NCI-H524 treated with DMSO at 0.1 percent for 48 hours (cell line): Measurements from ENCODE around the gene CYP27C1.
A peak's percentile ranks its signal among the peaks of the same experiment; 100 is the strongest.
"Not testable (repeated sequence)": the region's sequence is repeated elsewhere in the genome, so short reads cannot be mapped to it uniquely, and the experiment has no call there.

Experiments
- DNase-seq: peaks from one replicate; lab custom pipeline; 2025; lab: John Stamatoyannopoulos, UW

Gene CYP27C1, protein sequence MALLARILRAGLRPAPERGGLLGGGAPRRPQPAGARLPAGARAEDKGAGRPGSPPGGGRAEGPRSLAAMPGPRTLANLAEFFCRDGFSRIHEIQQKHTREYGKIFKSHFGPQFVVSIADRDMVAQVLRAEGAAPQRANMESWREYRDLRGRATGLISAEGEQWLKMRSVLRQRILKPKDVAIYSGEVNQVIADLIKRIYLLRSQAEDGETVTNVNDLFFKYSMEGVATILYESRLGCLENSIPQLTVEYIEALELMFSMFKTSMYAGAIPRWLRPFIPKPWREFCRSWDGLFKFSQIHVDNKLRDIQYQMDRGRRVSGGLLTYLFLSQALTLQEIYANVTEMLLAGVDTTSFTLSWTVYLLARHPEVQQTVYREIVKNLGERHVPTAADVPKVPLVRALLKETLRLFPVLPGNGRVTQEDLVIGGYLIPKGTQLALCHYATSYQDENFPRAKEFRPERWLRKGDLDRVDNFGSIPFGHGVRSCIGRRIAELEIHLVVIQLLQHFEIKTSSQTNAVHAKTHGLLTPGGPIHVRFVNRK

DNA sequence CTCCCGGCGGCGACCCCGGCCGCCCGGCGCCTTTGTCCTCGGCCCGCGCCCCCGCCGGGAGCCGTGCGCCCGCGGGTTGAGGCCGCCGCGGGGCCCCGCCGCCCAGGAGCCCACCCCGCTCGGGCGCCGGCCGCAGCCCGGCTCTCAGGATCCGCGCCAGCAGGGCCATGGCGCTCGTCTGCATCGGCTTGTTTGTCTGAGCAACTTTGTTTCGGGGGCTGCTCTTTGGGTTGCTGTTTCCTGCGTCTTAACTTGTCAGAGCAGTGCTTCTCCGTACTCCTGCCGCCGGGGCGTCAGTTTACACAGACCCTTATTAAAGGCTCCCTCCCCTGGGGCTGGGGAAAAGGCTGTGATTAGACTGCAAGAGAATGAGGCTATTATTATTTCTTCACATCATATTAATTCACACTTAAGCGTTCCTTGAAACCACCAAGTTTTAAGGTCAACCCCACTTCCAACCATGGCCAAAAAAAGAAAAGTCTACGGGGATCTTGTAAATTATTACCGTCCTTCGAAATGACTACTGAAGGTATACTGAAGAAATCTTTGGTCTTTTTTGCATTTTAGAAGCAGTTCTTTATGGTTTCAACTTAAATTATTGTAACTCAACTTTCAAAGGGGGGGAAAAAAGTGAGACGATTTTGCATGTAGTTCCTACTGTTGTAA is at the start of gene CYP27C1:
Gene CYP27C1 (minus strand): TSS at position 198 of the 666 bp plus-strand sequence. CDS start 29 bp downstream, at position 169.
- no peak for DNase-seq

DNA sequence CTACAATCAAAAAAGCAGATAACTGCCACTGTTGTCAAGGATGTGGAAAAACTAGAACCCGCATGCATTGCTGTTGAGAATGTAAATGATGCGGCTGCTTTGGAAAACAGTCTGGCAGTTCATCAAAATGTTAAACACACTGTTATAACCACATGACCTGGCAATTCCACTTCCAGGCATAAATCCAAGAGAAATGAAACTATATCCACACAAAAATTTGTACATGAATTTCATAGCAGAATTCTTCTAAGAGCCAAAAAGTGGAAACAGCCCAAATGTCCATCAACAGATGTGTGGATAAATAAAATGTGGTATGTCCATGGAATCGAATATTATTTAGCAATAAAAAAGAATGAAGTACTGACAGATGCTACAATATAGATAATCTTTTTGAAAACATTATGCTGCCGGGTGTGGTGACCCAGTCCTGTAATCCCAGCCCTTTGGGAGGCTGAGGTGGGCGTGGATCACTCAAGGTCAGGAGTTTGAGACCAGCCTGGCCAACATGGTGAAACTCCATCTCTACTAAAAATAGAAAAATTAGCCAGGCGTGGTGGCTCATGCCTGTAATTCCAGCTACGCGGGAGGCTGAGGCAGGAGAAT is 41.8 kb upstream of the CYP27C1 start:
- no peak for DNase-seq

DNA sequence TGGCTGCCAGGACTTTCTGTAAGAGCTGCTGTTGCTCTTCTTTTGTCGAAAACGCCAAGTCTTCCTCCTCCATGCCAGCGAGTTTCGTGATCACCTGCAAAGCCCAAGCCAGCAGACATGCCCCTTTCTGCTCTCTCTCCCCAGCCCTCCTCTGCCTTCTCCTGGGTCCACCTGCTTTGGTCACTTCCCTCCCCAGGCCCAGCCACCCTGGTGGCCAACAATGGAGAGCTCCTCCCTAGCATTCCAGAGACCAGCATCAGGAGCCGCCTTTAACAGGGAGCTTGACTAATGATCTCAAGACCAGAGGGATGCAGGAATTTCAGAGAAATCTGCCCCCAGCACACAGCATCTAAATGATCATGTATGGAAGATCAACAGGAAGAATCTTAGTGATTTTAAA is 39.3 kb upstream of the CYP27C1 start:
- DNase-seq: no peak

DNA sequence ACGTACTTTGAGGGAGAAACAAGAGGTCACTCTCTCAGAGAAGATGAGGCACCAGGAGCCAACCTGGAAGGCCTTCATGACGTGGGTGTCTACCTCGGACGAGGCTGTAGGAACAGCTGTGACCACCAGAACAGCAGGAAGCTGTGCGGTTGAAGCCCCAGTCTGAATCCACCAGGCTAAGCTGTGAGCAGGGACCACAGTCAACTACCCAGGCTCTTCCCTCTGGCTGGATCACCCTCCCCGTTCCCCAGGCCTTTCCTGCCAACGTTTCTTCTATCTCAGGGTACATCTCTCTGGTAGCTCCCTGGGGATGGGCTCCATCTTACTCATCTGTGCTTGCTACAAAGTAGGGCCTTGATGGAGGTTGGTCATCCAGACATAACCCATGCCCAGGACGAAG is 36.8 kb upstream of the CYP27C1 start:
- no peak for DNase-seq

DNA sequence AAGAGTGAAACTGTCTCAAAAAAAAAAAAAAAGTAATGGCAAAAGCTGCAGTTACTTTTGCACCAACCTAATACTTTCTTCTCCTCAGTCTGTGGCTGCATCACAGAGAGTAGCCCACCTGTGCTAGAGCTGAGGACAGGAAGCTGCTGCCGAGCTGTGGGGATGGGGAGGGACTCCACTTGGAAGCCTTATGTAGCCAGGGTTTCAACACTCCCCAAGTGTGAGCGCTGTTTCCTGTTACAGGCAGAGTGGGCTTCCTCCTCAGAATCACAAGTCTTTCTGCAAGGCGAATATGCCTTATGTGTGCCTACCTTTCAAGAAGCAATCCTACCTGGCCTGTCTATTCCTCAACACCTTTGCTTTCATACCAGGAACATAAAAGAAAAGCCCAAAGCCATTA is 36.3 kb upstream of the CYP27C1 start:
- DNase-seq: no peak

DNA sequence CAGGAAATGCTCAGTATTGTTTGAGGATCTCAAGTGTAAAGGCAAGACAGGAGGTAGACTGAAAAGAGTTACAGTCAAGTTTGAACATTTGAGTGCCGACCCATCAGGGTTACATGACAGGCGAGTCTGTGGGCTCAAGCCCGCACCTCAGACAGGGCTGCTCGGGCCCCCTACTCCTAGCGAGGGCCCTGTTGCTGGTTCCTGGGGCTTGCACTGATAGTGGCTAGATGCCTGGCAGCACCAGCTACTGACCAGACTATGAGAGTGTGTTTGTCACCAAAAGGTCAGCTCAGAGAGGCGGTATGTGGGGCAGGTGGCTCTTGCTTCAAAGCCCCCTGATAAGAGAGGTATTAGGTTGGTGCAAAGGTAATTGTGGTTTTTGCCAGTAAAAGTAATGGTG is 35.6 kb upstream of the CYP27C1 start:
- no peak for DNase-seq

DNA sequence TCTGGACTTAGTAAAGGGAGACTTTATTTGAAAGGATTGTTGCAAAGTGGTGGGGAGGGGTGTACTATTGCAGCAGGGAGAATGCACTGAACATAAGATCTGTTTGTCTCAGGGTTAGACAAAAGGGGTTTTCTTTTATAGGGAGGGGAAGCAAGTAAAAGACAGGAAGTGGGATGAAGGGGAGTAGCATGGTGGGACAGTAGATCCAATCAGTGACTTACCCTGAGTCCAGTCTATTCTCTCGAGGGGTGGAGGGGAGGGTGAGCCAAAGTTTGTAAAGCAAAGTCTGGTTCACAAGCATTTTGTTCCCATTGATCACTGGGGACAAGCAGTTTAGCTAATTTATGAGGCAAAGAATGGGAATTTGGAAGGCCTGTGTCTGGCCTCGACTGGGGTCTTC is 35.0 kb upstream of the CYP27C1 start:
- DNase-seq: no peak

DNA sequence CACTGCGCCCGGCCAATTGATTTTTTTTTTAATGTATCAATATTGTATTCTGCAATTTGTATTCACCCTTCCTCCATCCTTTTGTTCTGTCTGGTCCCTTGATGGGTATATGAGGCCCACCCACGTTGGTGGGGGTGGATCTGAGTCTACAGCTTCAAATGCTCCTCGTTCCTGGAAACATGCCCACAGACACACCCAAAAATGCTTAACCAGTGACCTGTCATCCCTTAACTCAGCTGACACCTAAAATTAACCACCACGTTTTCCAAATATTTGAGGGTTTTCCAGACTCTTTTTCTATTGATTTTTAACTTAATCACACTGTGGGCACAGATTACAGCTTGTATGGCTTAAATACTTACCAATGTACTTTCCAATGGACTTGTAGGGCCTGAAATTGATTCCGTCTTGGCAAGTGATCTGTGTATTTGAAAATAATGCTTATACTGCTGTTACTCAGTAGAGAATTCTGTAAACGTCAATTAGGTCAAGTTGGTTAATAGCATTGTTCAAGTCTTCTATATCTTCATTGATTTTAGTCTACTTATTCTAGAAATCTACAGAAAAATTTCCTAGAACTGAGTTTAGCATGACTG is 34.4 kb upstream of the CYP27C1 start:
- no peak for DNase-seq

DNA sequence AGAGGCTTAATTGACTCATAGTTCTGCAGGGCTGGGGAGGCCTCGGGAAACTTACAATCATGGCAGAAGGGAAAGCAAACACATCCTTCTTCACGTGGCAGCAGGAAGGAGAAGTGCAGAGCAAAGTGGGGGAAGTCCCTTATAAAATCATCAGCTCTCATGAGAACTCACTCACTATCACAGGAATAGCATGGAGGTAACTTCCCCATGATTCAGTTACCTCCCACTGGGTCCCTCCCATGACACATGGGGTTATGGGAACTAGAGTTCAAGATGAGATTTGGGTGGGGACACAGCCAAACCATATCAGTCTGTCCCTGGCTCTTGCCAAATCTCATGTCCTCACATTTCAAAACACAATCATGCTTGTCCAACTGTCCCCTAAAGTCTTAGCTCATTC is 21.1 kb upstream of the CYP27C1 start:
- DNase-seq: not testable (repeated sequence)

DNA sequence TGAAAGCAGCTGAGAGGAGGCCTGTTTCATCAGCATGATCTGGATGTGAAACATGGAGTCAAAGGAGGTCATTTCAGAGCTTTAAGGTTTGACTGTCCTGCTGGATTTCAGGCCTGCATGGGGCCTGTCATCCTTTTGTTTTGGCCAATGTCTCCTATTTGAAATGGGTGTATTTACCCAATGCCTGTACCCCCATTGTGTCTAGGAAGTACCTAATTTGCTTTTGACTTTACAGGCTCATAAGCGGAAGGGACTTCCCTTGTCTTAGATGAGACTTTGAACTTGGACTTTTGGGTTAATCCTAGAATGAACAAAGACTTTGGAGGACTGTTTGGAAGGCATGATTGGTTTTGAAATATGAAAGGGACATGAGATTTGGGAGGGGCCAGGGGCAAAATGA is 19.3 kb upstream of the CYP27C1 start:
- no peak for DNase-seq

DNA sequence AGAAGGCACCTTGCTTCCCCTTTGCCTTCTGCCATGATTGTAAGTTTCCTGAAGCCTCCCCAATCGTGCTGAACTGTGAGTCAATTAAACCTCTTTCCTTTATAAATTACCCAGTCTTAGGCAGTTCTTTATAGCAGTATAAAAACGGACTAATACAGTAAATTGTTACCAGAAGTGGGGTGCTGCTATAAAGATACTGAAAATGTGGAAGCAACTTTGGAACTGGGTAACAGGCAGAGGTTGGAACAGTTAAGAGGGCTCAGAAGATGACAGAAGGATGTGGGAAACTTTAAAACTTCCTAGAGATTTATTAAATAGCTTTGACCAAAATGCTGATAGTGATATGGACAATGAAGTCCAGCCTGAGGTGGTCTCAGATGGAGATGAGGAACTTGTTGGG is 17.7 kb upstream of the CYP27C1 start:
- DNase-seq: not testable (repeated sequence)

DNA sequence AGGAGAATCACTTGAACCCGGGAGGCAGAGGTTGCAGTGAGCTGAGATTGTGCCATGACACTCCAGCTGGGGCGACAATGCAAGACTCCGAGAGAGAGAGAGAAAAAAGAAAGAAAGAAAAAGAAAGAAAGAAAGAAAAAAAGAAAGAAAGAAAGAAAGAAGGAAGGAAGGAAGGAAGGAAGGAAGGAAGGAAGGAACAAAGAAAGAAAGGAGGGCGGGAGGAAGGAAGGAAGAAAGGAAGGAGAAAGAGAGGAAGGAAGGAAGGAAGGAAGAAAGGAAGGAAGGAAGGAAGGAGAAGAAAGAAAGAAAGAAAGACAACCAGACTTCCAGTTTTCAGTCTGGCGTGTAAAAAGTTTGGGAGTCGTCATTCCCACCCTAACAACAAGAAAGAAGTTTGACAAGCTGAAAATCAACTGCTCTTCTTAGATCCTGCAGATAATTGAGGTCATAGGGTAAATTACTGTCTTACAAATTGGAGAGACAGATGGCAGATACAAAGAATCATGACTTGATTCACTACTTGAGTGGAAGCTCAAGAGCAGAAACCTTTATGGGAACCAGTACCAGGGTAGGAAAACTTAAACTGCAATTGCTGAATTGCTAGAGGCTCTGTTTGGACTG is 15.1 kb upstream of the CYP27C1 start:
- peak; percentile 23 for DNase-seq

DNA sequence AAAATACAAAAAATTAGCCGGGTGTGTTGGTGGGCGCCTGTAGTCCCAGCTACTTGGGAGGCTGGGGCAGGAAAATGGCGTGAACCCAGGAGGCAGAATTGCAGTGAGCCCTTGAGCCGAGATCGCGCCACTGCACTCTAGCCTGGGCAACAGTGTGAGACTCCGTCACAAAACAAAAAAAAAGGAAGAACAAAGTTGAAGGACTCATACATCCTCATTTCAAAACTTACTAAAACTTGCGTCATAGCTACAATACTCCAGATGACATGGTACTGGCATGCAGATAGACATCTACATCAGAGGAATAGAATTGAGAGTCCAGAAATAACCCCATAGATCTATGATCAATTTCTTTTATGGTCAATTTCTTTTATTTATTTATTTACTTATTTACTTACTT is 13.6 kb upstream of the CYP27C1 start:
- no peak for DNase-seq

DNA sequence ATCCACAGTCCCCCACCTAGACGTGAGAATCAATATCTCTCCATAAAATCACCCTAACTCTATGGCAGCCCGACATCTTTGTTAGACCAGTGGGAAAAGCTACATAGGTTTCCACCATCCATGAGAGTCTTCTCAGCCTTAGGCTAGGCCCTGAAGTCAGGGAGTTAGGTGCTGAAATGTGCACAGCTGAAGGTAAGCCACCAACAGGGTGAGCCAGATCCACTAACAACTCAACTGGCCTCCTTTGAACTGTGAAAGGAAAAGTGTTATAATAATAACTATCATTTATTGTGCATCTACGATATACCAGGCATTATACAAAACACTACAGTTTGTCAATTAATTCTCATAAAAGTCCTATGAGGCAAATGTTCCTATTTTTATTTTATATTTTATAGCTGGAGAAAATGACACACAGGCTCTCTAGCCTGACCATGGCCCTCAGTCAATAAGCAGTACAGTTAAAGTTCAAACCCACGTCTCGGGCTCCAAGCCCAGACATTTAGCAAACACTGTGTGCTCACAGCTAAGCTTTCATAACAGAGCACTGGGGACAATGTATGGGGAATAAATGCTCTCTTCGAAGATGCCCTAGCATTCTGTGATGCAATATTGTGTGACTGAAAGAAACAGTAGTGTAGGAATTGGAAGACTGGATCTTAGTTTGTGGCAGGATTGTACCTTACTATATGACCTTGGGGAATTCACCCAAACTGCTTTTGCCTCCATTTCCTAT is 11.2 kb upstream of the CYP27C1 start:
- DNase-seq: no peak

DNA sequence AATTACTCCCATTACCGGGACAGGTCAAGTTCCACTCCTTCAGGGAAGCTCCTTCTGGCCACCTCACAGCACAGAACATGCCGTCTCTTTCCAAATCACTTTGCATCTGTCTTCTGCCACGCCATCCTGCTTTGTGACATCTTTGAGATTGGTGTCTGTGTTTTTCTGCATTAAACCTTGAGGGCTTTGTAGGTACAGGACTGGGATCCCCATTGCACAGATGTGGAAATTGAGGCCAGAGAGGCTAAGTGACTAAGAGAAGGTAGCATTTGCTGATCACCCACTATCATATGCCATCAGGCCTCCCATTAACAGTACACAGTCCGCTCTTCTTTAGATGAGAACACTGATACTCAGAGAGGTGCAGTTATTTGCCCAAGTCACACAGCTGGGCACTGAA is 9.5 kb upstream of the CYP27C1 start:
- DNase-seq: no peak

DNA sequence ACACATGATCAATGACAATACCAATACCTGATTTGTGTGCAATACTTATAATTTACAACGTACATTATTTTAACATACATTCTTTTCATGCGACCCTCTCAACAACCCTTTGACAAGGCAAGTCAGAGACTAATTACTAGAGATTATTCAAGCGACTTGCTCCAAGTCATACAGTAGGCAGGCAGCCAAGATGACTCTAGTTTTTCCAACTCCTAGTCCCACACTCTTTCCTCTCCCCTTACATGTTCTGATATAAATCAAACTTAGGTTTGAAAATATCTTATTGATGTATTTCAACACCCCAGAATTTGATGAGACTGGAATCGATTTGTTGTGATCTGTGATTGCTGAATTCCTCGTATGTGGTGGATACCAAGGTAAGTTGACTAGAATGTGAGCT is 8.0 kb upstream of the CYP27C1 start:
- DNase-seq: no peak

DNA sequence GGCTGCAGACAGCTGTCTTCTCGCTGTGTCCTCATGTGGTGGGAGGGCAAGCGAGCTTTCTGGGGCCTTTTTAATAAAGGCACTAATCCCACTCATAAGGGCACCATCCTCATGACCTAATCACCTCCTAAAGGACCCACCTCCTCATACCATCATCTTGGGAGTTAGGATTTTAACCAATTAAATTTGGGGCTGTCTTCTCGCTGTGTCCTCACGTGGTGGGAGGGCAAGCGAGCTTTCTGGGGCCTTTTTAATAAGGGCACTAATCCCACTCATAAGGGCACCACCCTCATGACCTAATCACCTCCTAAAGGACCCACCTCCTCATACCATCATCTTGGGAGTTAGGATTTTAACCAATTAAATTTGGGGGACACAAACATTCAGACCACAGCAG is 7.2 kb upstream of the CYP27C1 start:
- DNase-seq: not testable (repeated sequence)

DNA sequence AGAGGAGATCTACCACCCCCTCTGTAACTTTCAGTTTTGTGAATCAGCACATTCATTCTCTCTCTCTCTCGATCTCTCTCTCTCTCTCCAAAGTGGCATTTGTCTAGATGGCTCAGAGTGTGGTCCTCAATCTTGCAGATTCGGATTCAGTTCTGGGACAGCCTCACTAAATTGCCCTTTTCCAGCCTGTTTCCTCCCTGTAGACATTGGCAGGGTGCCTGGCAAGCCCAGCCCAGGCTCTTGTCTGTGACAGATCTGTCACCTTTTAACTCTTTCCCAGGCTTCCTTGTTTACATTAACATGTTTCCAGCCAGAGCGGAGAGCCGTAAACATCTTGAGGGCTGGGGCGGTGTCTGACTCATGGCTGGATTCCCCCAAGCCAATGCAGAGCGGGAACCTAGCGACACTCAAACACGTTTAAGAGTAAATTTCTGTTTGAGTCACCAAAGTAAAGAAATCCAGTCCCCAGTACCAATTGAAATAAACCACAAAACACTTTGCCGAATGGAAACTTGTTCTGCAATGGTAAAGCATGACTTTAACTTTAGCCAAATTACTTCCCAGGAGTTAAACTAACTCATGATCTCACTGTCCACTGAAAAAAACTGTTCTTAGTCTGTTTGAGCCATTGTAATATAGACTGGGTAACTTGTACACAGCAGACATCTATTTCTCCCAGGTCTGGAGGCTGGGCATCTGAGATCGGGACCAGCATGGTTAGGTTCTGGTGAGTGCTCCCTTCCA is 6.6 kb upstream of the CYP27C1 start:
- DNase-seq: no peak

DNA sequence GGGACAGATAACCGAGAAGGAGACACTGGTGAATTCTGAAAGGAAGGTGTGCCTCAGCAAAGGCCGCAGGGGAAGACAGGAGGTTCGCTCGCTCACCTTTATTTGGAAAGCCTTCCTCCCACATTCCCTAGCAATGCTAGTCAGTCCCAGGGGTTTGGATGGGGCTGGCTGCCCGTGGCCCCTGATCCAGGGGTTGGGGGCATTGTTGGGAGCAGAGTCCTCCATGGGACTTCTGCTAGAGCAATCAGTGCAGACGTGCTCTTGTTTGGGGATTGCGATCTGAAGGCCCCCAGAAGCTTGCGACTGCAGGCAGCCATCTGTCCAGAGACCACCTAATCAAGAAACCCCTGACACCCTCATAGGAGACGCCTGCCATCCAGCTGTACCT is 6.0 kb upstream of the CYP27C1 start:
- no peak for DNase-seq

DNA sequence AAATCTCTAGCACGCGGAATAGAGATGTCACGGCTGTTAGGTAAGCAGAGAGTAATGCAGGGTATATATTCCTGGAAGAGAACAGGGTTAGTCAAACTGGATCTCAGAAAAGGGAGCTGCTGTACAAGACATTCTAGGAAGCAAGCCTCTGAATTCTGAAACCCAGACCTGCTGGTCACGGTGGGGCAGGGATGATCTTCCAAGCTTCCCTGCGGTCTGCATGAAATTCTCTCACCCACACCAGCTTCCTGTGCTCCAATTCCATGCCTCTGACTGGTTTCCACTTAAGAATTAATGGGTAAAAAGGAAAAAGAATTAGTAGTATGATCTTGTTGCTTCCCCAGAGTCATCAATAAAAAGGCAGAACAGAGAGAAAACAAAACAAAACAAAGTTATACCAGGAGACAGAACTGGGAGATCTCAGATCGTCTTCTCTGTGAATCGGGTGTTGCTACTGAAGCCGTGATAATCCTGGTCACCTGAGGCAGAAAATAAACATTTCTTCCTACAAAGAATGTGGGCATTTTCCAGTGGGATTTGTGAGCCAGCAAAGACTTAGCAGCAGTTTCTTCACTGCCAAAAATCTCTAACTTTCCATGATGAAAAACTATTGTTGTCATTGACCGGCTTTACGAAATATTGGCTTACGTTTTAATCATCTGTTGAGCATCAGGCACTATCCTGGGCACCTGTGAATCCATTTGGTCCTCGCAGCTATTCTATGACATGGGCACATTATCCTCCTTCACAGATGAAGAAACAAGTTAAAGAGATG is 5.3 kb upstream of the CYP27C1 start:
- no peak for DNase-seq
